AG04450 (cell line): ENCODE data around the gene ADAM22. TPM values are rescaled to one million over a fixed set of nuclear protein-coding genes. Genes with fewer than 3 reads are reported as not detected.
A peak's percentile ranks its signal among the peaks of the same experiment; 100 is the strongest.

ENCODE experiments used
- CTCF ChIA-PET: fragments of 300-600, 350-600 bp; formaldehyde crosslinking; extraction: SDS; loops from one replicate; lab custom pipeline; 2022; ENCODE audit warnings: antibody characterized with exemption, inconsistent platforms; lab: Charles Lee
- POLR2A ChIA-PET: fragments of 350-600 bp; formaldehyde crosslinking; extraction: SDS; loops from one replicate; lab custom pipeline; 2021; ENCODE audit warnings: antibody characterized with exemption, inconsistent platforms; lab: Yijun Ruan, JAX
- DNase-seq: peaks from one replicate; pipeline ENCODE4 v3.0.0-alpha.2; 2011; ENCODE audit warnings: low read depth, low spot score
- H3K27ac ChIP-seq: one replicate; pipeline ENCODE4 v1.5.1; 2012; ENCODE audit warnings: low read depth, low read length, control low read depth
- H3K27me3 ChIP-seq: one replicate; pipeline ENCODE4 v1.6.0; 2012; ENCODE audit warnings: low read length; ENCODE audit not compliant: control insufficient read depth, insufficient read depth
- H3K4me3 ChIP-seq: 2 replicates; pipeline ENCODE4 v1.5.1; 2011; ENCODE audit warnings: mild to moderate bottlenecking, low read depth, low read length, control low read depth
- H3K9me3 ChIP-seq: 2 replicates; pipeline ENCODE4 v1.5.1; 2012; ENCODE audit warnings: low read length; ENCODE audit not compliant: control insufficient read depth, insufficient read depth
- polyA plus RNA-seq: library from polyadenylated mRNA; depleted of rRNA; stranded (reverse); fragments of >200 nt; gene quantifications from 2 replicates; pipeline ENCODE4 v1.2.3, GENCODE V29; 2011
- TF ChIP-seq, protein P1 (sequence below): IDR thresholded peaks from 2 replicates; pipeline ENCODE4 v1.5.1; 2011; ENCODE audit warnings: low read depth, low read length, control low read depth, inconsistent platforms

The ADAM22 gene
- polyA plus RNA-seq, 1 experiment = 0.33 TPM

DNA sequence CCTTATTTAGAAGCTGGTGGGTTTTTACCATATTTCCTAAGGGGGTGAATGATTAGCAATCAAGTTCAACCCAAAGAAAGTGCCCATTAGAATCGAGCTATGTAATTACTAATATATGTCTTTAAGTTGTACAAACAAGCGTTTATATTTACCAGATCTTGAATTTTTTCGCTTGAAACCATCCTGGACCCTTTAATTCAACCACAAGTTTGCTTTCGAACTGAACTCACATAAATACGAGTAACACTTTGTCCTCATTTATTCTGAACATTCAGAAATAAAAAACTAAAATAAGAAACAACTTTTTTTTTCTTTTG lies 284.3 kb downstream of the ADAM22 start:
- ChIA-PET POLR2A (no interaction called here), CTCF (interaction anchor here (0.9 to 1.5 kb wide), 3 partner anchors 8 to 49 kb away, joined by 3 to 5 read pairs (median 3); no protein-coding TSS in a partner anchor)
- Histone ChIP-seq H3K9me3 (no peaks in the 10 kb centered on the region), H3K27ac (no peak overlapping the region), H3K4me3 (peak overlapping the region; percentile 89), H3K27me3 (no peaks in the 10 kb centered on the region)
- TF ChIP-seq, protein P1, sequence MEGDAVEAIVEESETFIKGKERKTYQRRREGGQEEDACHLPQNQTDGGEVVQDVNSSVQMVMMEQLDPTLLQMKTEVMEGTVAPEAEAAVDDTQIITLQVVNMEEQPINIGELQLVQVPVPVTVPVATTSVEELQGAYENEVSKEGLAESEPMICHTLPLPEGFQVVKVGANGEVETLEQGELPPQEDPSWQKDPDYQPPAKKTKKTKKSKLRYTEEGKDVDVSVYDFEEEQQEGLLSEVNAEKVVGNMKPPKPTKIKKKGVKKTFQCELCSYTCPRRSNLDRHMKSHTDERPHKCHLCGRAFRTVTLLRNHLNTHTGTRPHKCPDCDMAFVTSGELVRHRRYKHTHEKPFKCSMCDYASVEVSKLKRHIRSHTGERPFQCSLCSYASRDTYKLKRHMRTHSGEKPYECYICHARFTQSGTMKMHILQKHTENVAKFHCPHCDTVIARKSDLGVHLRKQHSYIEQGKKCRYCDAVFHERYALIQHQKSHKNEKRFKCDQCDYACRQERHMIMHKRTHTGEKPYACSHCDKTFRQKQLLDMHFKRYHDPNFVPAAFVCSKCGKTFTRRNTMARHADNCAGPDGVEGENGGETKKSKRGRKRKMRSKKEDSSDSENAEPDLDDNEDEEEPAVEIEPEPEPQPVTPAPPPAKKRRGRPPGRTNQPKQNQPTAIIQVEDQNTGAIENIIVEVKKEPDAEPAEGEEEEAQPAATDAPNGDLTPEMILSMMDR = no peak
- DNase-seq = no peak

DNA sequence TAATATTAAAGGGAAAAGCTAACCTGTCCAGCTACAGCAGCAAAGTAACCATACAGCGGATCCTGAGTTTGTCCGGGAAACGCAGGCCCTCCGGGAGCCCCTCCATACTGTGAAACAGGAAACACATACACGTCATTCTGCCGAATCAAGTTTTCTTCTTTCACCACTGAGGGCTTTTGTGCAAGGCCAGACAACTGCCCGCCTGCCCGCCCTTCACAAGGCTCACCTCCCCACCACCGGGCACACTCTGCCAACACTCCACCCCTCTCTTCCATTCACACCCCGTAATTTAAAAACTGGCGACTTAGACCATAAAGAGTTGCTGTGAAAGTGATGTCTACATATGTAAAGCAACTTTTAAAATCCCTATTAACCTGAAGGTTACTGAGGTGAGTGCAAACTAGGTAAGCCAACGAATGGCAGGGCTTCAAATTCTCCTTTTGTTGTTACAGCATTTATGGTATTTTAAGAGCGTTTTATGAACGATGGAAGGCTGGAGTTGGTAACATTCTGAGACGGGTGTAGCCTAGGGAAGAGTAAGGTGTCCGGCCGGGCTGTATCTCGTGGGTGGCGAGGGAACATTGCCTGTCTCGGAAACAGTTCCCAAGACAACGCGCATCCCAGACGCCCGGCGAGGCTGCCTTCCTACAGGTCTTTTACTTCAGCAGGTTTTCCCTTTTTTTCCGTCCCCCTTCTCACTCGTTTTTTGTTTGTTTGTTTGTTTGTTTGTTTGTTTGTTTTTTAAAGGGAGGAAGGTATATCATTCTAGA lies 285.0 kb downstream of the ADAM22 start:
- CTCF ChIA-PET = interaction anchor here (0.9 to 1.5 kb wide), 3 partner anchors 9 to 50 kb away, joined by 3 to 5 read pairs (median 3); no protein-coding TSS in a partner anchor
- no peak for DNase-seq
- Histone ChIP-seq H3K27me3 (no peaks in the 10 kb centered on the region), H3K4me3 (peak overlapping the region; percentile 89), H3K27ac (no peak overlapping the region), H3K9me3 (no peaks in the 10 kb centered on the region)
- POLR2A ChIA-PET = no interaction called here
- TF ChIP-seq, protein P1 = no peak

DNA sequence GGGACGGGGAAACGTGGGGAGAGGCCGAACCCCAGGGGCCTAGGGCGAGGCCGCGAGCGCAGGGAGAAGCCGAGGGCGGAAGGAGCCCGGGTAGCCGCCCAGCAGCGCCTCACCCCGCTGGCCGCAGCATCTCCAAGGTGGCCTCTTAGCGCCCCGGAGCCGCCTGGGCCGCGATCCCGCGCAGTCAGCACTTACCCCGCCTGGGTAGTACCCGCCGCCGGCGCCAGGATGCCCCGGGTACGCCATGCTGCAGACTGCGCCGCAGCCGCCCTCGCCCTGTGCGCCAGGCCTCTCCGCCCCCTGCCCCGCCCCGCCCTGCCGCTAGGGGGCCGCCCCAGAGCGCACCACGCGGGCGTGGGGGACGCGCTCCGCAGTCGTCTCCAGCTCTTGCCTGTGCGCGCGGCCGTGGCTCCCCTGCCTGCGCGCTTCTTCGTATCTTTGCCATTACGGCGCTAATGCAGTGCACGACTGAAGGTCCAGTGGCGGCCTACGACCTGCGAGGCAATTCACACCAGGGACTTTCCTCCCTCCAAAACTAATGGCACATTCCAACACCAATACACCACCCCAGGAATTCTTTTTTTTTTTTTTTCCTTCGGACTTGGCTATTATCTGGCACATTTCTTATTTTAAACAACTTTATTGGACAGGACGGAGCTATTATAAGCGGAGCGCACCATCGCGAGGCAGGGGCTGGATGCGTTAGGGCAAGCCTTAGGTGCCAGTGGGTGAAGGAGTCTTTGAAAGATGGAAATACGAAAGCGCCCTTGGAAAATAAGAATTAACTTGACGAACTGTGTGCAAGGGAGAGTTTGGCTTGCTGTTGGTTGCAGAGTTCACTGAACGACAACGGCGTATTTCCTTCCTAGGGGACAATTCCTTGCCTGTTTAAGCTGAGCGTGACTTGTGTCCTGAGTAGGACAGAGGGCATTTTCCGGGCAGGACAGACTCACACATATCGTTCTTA lies 286.0 kb downstream of the ADAM22 start, which contains the start of gene SRI:
Gene SRI, minus strand, starts transcription at position 258 of the 967 bp plus-strand sequence. Its CDS starts 12 bp downstream, at position 246.
- Histone ChIP-seq H3K9me3 (no peaks in the 10 kb centered on the region), H3K27me3 (no peaks in the 10 kb centered on the region), H3K4me3 (peak within 1 kb of the TSS; percentile 89), H3K27ac (peak within 1 kb of the TSS; percentile 97)
- ChIA-PET CTCF (interaction anchor here (0.6 to 1.4 kb wide), 11 partner anchors 8 to 1456 kb away, joined by 3 to 12 read pairs (median 4); no protein-coding TSS in a partner anchor), POLR2A (interaction anchor here (0.7 kb wide), 2 partner anchors 12 to 349 kb away, joined by 3 to 4 read pairs; no protein-coding TSS in a partner anchor)
- TF ChIP-seq, protein P1 = peak; percentile 52
- DNase-seq = peak; percentile 55

DNA sequence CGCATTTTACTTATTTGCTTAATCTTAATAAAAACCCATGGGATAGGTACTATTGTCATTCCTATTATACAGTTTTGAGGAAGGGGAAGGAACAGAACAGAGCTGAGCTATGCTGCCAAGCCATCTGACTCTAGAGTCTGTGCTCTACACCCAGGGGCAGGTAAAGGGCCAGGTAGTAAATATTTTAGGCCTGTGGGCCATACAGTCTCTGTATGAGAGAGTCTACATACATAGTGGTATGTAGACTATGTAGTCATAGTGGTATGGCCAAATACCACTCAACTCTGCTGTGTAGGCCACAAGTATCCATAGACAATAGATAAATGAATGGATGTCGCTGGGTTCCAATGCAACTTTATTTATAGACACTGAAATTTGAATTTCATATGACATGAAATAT lies 289.2 kb downstream of the ADAM22 start:
- POLR2A ChIA-PET = no interaction called here

More for the DNA sequence above, 289.2 kb downstream of the ADAM22 start:
- TF ChIP-seq, protein P1 = no peak
- no peaks in the 10 kb centered on the region for H3K27me3 ChIP-seq
- H3K4me3 ChIP-seq = no peak overlapping the region
- CTCF ChIA-PET = no interaction called here
- no peak overlapping the region for H3K27ac ChIP-seq
- no peak for DNase-seq
- H3K9me3 ChIP-seq = no peaks in the 10 kb centered on the region
